K562 (cell line): ENCODE measurements around the gene USP15. TPM values are rescaled to one million over a fixed set of nuclear protein-coding genes. Genes with fewer than 3 reads are reported as not detected.

Experiments used
- ATAC-seq: fragments of 200-7000 bp; cut with Tn5 transposase; 3 replicates; pipeline ENCODE4 v1.9.1; 2020; ENCODE audit warnings: moderate library complexity
- Bru-seq: library from RNA; stranded (reverse); fragments of 400-500 nt; gene quantifications from one replicate; lab custom pipeline; 2021; lab: Mats Ljungman, UMichigan
- BruChase-seq, 2 experiments: library from RNA; stranded (reverse); fragments of 400-500 nt; gene quantifications; one replicate each; lab custom pipeline; 2021; lab: Mats Ljungman, UMichigan
- BruUV-seq: library from RNA; stranded (reverse); fragments of 400-500 nt; replicated peaks from 2 replicates; lab custom pipeline; 2021; lab: Mats Ljungman, UMichigan
- CTCF ChIA-PET: fragments of 300-600 bp; formaldehyde crosslinking; extraction: SDS; loops from one replicate; lab custom pipeline; 2021; ENCODE audit warnings: low intra/inter-chr PET ratio; lab: Yijun Ruan, JAX
- POLR2A ChIA-PET: fragments of 300-600, 350-650 bp; sonication (Branson Sonifier 250); formaldehyde crosslinking; extraction: SDS; loops from one replicate; lab custom pipeline; 2021; ENCODE audit warnings: antibody characterized with exemption, inconsistent platforms; lab: Yijun Ruan, JAX
- DNase-seq, 4 experiments: peaks; one replicate each; pipeline versions ENCODE4 v3.0.0 to v3.0.0-alpha.2; 2011 to 2018; ENCODE audit warnings: low spot score in 3 of 4, mixed read lengths in 3 of 4; ENCODE audit errors: extremely low read depth in 1 of 4
- FAIRE-seq: peaks from 2 replicates; lab custom pipeline; 2011; peaks lifted over from hg19 to GRCh38; lab: Jason Lieb, UNC
- H2AFZ ChIP-seq: 2 replicates; pipeline ENCODE4 v1.6.0; 2011; ENCODE audit warnings: low read depth, low read length, control low read depth, inconsistent platforms
- H3K27ac ChIP-seq: fragments of 200-600 bp; 3 replicates; pipeline ENCODE4 v1.8.0; 2011; ENCODE audit warnings: low read depth, mild to moderate bottlenecking, control low read depth, inconsistent platforms, low read length, moderate library complexity, mixed read lengths; ENCODE audit errors: extremely low read depth
- H3K27me3 ChIP-seq, 2 experiments: fragments of 300-600 bp in 1 of 2; 2 replicates in 1 of 2; 3 replicates in 1 of 2; pipeline versions ENCODE4 v1.6.0 to v1.8.0; 2011; ENCODE audit warnings: inconsistent platforms in 2 of 2, low read length in 2 of 2, mild to moderate bottlenecking in 1 of 2, mixed read lengths in 1 of 2, moderate library complexity in 1 of 2; ENCODE audit not compliant: control insufficient read depth in 2 of 2, insufficient read depth in 2 of 2
- H3K36me3 ChIP-seq: fragments of 300-600 bp; 3 replicates; pipeline ENCODE4 v1.8.0; 2011; ENCODE audit warnings: mild to moderate bottlenecking, low read length, inconsistent platforms; ENCODE audit not compliant: control insufficient read depth, insufficient read depth
- H3K4me1 ChIP-seq, 2 experiments: fragments of 200-600 bp in 1 of 2; replicated peaks in 1 of 2; 2 replicates in 1 of 2; 3 replicates in 1 of 2; pipeline versions ENCODE4 v1.5.1 to v1.8.0; 2011; ENCODE audit warnings: inconsistent platforms in 2 of 2, low read length in 2 of 2, mild to moderate bottlenecking in 1 of 2, mixed read lengths in 1 of 2, moderate library complexity in 1 of 2; ENCODE audit not compliant: control insufficient read depth in 2 of 2, insufficient read depth in 2 of 2
- H3K4me2 ChIP-seq: 2 replicates; pipeline ENCODE4 v1.6.1; 2011; ENCODE audit warnings: low read length, control low read depth, inconsistent platforms, mixed read lengths; ENCODE audit not compliant: insufficient read depth
- H3K4me3 ChIP-seq: fragments of 200-600 bp; sonication (generic), shearing (Covaris generic); 2 replicates; pipeline ENCODE4 v1.5.1; 2016; ENCODE audit warnings: control low read depth, inconsistent platforms
- H3K79me2 ChIP-seq: fragments of 200-600 bp; 3 replicates; pipeline ENCODE4 v1.8.0; 2011; ENCODE audit warnings: low read length, inconsistent platforms; ENCODE audit not compliant: control insufficient read depth, insufficient read depth
- H3K9ac ChIP-seq, 2 experiments: 2 replicates each; pipeline versions ENCODE4 v1.6.0 to v1.6.1; 2011; ENCODE audit warnings: low read depth in 2 of 2, low read length in 2 of 2, control low read depth in 1 of 2, inconsistent platforms in 1 of 2, mild to moderate bottlenecking in 1 of 2, mixed read lengths in 1 of 2; ENCODE audit not compliant: insufficient read depth in 1 of 2
- H3K9me1 ChIP-seq: one replicate; pipeline ENCODE4 v1.6.0; 2011; ENCODE audit warnings: inconsistent platforms, mild to moderate bottlenecking, low read length, moderate library complexity; ENCODE audit not compliant: control insufficient read depth, insufficient read depth
- H3K9me3 ChIP-seq: replicated peaks from 2 replicates; pipeline ENCODE4 v1.5.1; 2011; ENCODE audit warnings: low read depth, low read length, inconsistent platforms; ENCODE audit not compliant: control insufficient read depth, insufficient read depth
- H4K20me1 ChIP-seq: replicated peaks from 2 replicates; pipeline ENCODE4 v1.6.1; 2011; ENCODE audit warnings: low read length, inconsistent platforms, mixed read lengths; ENCODE audit not compliant: control insufficient read depth, insufficient read depth
- BRD9 ChIP-seq: fragments of 450-650 bp; IDR thresholded peaks from 2 replicates; pipeline ENCODE4 v1.6.1; 2018; ENCODE audit warnings: low read depth; ENCODE audit not compliant: partially characterized antibody
- SIRT6 ChIP-seq: IDR thresholded peaks from one replicate; pipeline ENCODE4 v1.6.1; 2012; ENCODE audit warnings: low read depth, mild to moderate bottlenecking, control low read depth, inconsistent platforms, low read length, moderate library complexity
- STAT5A ChIP-seq: IDR thresholded peaks from 2 replicates; pipeline ENCODE4 v1.6.1; 2012; ENCODE audit warnings: low read length, inconsistent platforms, borderline replicate concordance
- TAF1 ChIP-seq: IDR thresholded peaks from 2 replicates; pipeline ENCODE4 v1.6.1; 2011; ENCODE audit warnings: mild to moderate bottlenecking, low read length, moderate library complexity; ENCODE audit not compliant: insufficient read depth, control insufficient read depth, severe bottlenecking; ENCODE audit errors: extremely low read depth
- ZKSCAN8 ChIP-seq: fragments of 200-800 bp; sonication (Bioruptor generic); IDR thresholded peaks from 2 replicates; pipeline ENCODE4 v1.6.1; 2016; ENCODE audit warnings: missing genetic modification characterization, missing compliant biosample characterization
- ZNF318 ChIP-seq, 2 experiments: fragments of 450-650 bp; IDR thresholded peaks; 2 replicates each; pipeline ENCODE4 v1.6.1; 2016; ENCODE audit warnings: mild to moderate bottlenecking in 2 of 2, borderline replicate concordance in 1 of 2, low read depth in 1 of 2, moderate library complexity in 1 of 2
- WGBS: fragments of 100-300 bp; shearing (Covaris generic); methylation state at CpG from one replicate; pipeline ENCODE4 v1.1.6; 2016; ENCODE audit warnings: low coverage, mixed read lengths; ENCODE audit not compliant: insufficient coverage; ENCODE audit errors: missing lambda C conversion rate; 5-methylcytosine and 5-hydroxymethylcytosine counted together
- in situ Hi-C: fragments of 300-500 bp; cut with MboI; formaldehyde crosslinking; loops from 4 replicates; pipeline ENCODE4 v1.15.0; 2018; ENCODE audit warnings: inconsistent platforms, mixed read lengths
- intact Hi-C: fragments of 100-400 bp; cut with micrococcal nuclease; formaldehyde crosslinking; loops from 2 replicates; pipeline ENCODE4 v1.14.2; 2022
- long read RNA-seq, 3 experiments: library from polyadenylated mRNA in 2 of 3; library from RNA in 1 of 3; unstranded in 2 of 3; stranded (forward) in 1 of 3; transcript quantifications; one replicate each; pipeline ENCODE4 v2.0.0, GENCODE V29; 2019 to 2022
- polyA minus RNA-seq, 3 experiments: library from RNA; depleted of rRNA, polyadenylated mRNA; stranded (reverse); fragments of >200 nt; gene quantifications; 2 replicates each; pipeline ENCODE4 v1.2.3, GENCODE V29; 2011
- polyA plus RNA-seq, 8 experiments: library from polyadenylated mRNA; depleted of rRNA in 4 of 8; stranded (reverse) in 5 of 8; unstranded in 3 of 8; fragments of >200 nt; fragmentation: Nextera tagmentation in 2 of 8; fragmentation: Illumina TruSeq in 1 of 8; extraction: Ambion mirVana in 2 of 8; extraction: Trizol in 1 of 8; gene quantifications; 2 replicates each; pipeline versions ENCODE4 v1.2.1 to v1.2.3, GENCODE V29; 2011 to 2014; ENCODE audit warnings: inconsistent platforms in 1 of 8, missing spikeins in 1 of 8
- total RNA-seq, 7 experiments: library from RNA; depleted of rRNA in 6 of 7; stranded (reverse); fragments of >200 nt in 6 of 7; fragmentation: Illumina TruSeq in 2 of 7; extraction: Trizol in 2 of 7; gene quantifications; 2 replicates each; pipeline versions ENCODE4 v1.2.1 to v1.2.3, GENCODE V29; 2011 to 2021; ENCODE audit warnings: low replicate concordance in 1 of 7

USP15 gene
- 187 and 674 TPM in 2 replicates for total RNA-seq (2011; cell fraction: chromatin; rRNA removed; ENCODE audit: low replicate concordance)
- total RNA-seq (2011; cell fraction: nucleolus; rRNA removed): 113 and 135 TPM in 2 replicates
- 225 and 292 TPM in 2 replicates for total RNA-seq (2011; cell fraction: nucleoplasm; rRNA removed)
- total RNA-seq (2014; rRNA removed) (131 and 140 TPM in 2 replicates), total RNA-seq (2014; rRNA removed; fragmentation: Illumina TruSeq; extraction: Trizol) (272 and 284 TPM in 2 replicates), total RNA-seq (2015; rRNA removed; fragmentation: Illumina TruSeq; extraction: Trizol) (155 and 174 TPM in 2 replicates), total RNA-seq (2021) (184 and 189 TPM in 2 replicates), polyA plus RNA-seq (2011; rRNA removed) (175 and 204 TPM in 2 replicates), polyA plus RNA-seq (2014; fragmentation: Illumina TruSeq; extraction: Trizol) (152 and 177 TPM in 2 replicates), polyA plus RNA-seq (2014; fragmentation: Nextera tagmentation; extraction: Ambion mirVana) (100 to 1,000 TPM; 182 to 253 TPM), polyA plus RNA-seq (2014; rRNA removed) (123 and 140 TPM in 2 replicates), polyA minus RNA-seq (2011; rRNA and poly(A)+ RNA removed) (720 and 762 TPM in 2 replicates), Bru-seq, nascent RNA (percentile 97 among the genes with signal in this experiment), BruChase-seq, experiment 1, labeled RNA remaining after a 2-hour chase (percentile 97 among the genes with signal in this experiment), BruChase-seq, experiment 2, labeled RNA remaining after a 6-hour chase (percentile 96 among the genes with signal in this experiment)
- polyA plus RNA-seq (2011; cell fraction: cytosol; rRNA removed): 29.1 and 75.2 TPM in 2 replicates
- 218 and 401 TPM in 2 replicates for polyA plus RNA-seq (2011; cell fraction: nucleus; rRNA removed)
- polyA plus RNA-seq (2012): 92.9 and 182 TPM in 2 replicates
- polyA minus RNA-seq (2011; cell fraction: cytosol; rRNA and poly(A)+ RNA removed): 52.1 and 62.0 TPM in 2 replicates
- 408 and 684 TPM in 2 replicates for polyA minus RNA-seq (2011; cell fraction: nucleus; rRNA and poly(A)+ RNA removed)
- long read RNA-seq, experiment 1, full-length matches to known transcripts: 385 of 514 reads
- long read RNA-seq, experiment 1, partial matches to known transcripts: 96 of 514 reads
- long read RNA-seq, experiment 1, other reads (novel, unspliced or antisense): 33 of 514 reads
- long read RNA-seq, experiment 2, full-length matches to known transcripts: 55 of 139 reads
- long read RNA-seq, experiment 2, partial matches to known transcripts: 55 of 139 reads
- long read RNA-seq, experiment 2, other reads (novel, unspliced or antisense): 29 of 139 reads
- long read RNA-seq, experiment 3, full-length matches to known transcripts: 72 of 114 reads
- long read RNA-seq, experiment 3, partial matches to known transcripts: 29 of 114 reads
- long read RNA-seq, experiment 3, other reads (novel, unspliced or antisense): 13 of 114 reads

GRCh38 chr12:62259993-62260732, at the start of gene USP15:
Gene USP15 (plus strand): TSS chr12:62260404. CDS start chr12:62260415, 11 bp downstream.
- Histone ChIP-seq H3K79me2 (peaks cover 91% of the 10 kb centered on the region), H3K4me2 (peak within 1 kb of the TSS; percentile 98), H3K9ac (peak within 1 kb of the TSS; percentile 96 to 97), H3K27ac (peak within 1 kb of the TSS; percentile 99), H4K20me1 (no peaks in the 10 kb centered on the region; the same call in none of the 2 replicates), H3K9me3 (no peaks in the 10 kb centered on the region), H3K27me3 (no peaks in the 10 kb centered on the region), H2AFZ (peak within 1 kb of the TSS; percentile 75), H3K4me1 (peaks cover 10% of the 10 kb centered on the region in 2 experiments; a peak in 2 of 5 replicates), H3K36me3 (peaks cover 30% of the 10 kb centered on the region), H3K4me3 (peak within 1 kb of the TSS; percentile 84), H3K9me1 (no peaks in the 10 kb centered on the region)
- intact Hi-C loops: loop anchor here (1.0 to 10.0 kb wide), 7 partner anchors 11 to 345 kb away; partner anchors contain the start of gene MON2
- POLR2A ChIA-PET: interaction anchor here (0.6 to 3.2 kb wide), 10 partner anchors 8 to 807 kb away, joined by 3 to 20 read pairs (median 5); no protein-coding TSS in a partner anchor
- CTCF ChIA-PET: no interaction called here
- FAIRE-seq (peak; percentile 79), DNase-seq (peak; percentile 90 to 97 (median 92)), ATAC-seq (peak; percentile 78)
- no TSS peak for BruUV-seq
- in situ Hi-C loops: no loop called here
- 1% methylated on average over 44 of the region's 61 CpGs for WGBS
- TF ChIP-seq TAF1 (peak; percentile 89), ZNF318 (IDR thresholded peaks at IDR 0.05; ENCODE audit: borderline replicate concordance in 1 of 2, low read depth in 1 of 2) (no peak), STAT5A (no peak), BRD9 (no peak), ZKSCAN8 (CRISPR knock-in tag) (no peak), SIRT6 (no peak)
